Embryonic facial prominence (tissue), 1 donor: ENCODE data around the gene WDR20.
"Not testable (repeated sequence)": the region's sequence is repeated elsewhere in the genome, so short reads cannot be mapped to it uniquely, and the experiment has no call there.

ENCODE experiments used
- DNase-seq: peaks from one replicate; pipeline ENCODE4 v3.0.0-alpha.2; 2016; ENCODE audit errors: extremely low spot score

Gene WDR20

GRCh38 chr14:102134021-102134420 is 5.7 kb upstream of the WDR20 start:
- not testable (repeated sequence) for DNase-seq

- DNase-seq: not testable (repeated sequence)
These were observed 5.0 kb upstream of the WDR20 start for GRCh38 chr14:102134719-102135118.

- DNase-seq: not testable (repeated sequence)
These were observed 4.2 kb upstream of the WDR20 start for GRCh38 chr14:102135456-102135855.

- DNase-seq: no peak
These were observed 1.2 kb upstream of the WDR20 start for GRCh38 chr14:102138535-102138934.

GRCh38 chr14:102138961-102139285 is 774 bp upstream of the WDR20 start:
- no peak for DNase-seq

- DNase-seq: no peak
These were observed 491 bp downstream of the WDR20 start for GRCh38 chr14:102140027-102140749.

- DNase-seq: no peak
These were observed 1.1 kb downstream of the WDR20 start for GRCh38 chr14:102140750-102141145.

- DNase-seq: no peak
These were observed 2.1 kb downstream of the WDR20 start for GRCh38 chr14:102141797-102142196.

GRCh38 chr14:102144914-102145313 is 5.2 kb downstream of the WDR20 start:
- no peak for DNase-seq

GRCh38 chr14:102145395-102145794 is 5.7 kb downstream of the WDR20 start:
- DNase-seq: no peak

GRCh38 chr14:102146423-102146822 is 6.7 kb downstream of the WDR20 start:
- no peak for DNase-seq

- no peak for DNase-seq
These were observed 10.4 kb downstream of the WDR20 start for GRCh38 chr14:102150083-102150482.

- DNase-seq: no peak
These were observed 11.0 kb downstream of the WDR20 start for GRCh38 chr14:102150744-102151143.

GRCh38 chr14:102151411-102151810 is 11.7 kb downstream of the WDR20 start:
- DNase-seq: not testable (repeated sequence)

GRCh38 chr14:102154121-102154520 is 14.4 kb downstream of the WDR20 start:
- DNase-seq: no peak

GRCh38 chr14:102154821-102155549 is 15.3 kb downstream of the WDR20 start:
- no peak for DNase-seq

GRCh38 chr14:102157346-102157745 is 17.6 kb downstream of the WDR20 start:
- no peak for DNase-seq

- DNase-seq: no peak
These were observed 19.1 kb downstream of the WDR20 start for GRCh38 chr14:102158797-102159196.

GRCh38 chr14:102159841-102160240 is 20.1 kb downstream of the WDR20 start:
- no peak for DNase-seq

GRCh38 chr14:102162487-102162886 is 22.8 kb downstream of the WDR20 start:
- DNase-seq: no peak

GRCh38 chr14:102164241-102164641 is 24.5 kb downstream of the WDR20 start:
- no peak for DNase-seq

- no peak for DNase-seq
These were observed 25.3 kb downstream of the WDR20 start for GRCh38 chr14:102164965-102165364.

- no peak for DNase-seq
These were observed 30.4 kb downstream of the WDR20 start for GRCh38 chr14:102170061-102170460.
